Measurements from ENCODE around the gene DEAF1. TPM values are rescaled to one million over a fixed set of nuclear protein-coding genes. Genes with fewer than 3 reads are reported as not detected.
A peak's percentile ranks its signal among the peaks of the same experiment; 100 is the strongest.

DEAF1 gene
- total RNA-seq, 6 experiments from 2014 or later: 11.3 to 17.9 (median 14.0) TPM

GRCh38 chr11:620201-620600 is 74.8 kb downstream of the DEAF1 start:
- intact Hi-C loops (cut with DNase I): no loop called here
- DNase-seq (no peak), ATAC-seq (no peak)
- no peaks in the 10 kb centered on the region for H3K27me3 ChIP-seq
- H3K9me3 ChIP-seq: no peaks in the 10 kb centered on the region
- H3K36me3 ChIP-seq: no peaks in the 10 kb centered on the region
- TF ChIP-seq CTCF (IDR thresholded peaks at IDR 0.05): no peak
- TF ChIP-seq POLR2A (IDR thresholded peaks at IDR 0.05): no peak
- H3K4me3 ChIP-seq: no peak overlapping the region
- WGBS (ENCODE audit: insufficient coverage, low coverage, low lambda C conversion rate, missing lambda C conversion rate): 92% methylated on average over 2 of the region's 13 CpGs
- H3K4me1 ChIP-seq: peaks cover 0 to 16% (median 4%) of the 10 kb centered on the region in 4 donors
- no peak overlapping the region for H3K27ac ChIP-seq

GRCh38 chr11:619628-620050 is 75.4 kb downstream of the DEAF1 start:
- ATAC-seq: no peak

GRCh38 chr11:618856-619627 is 76.0 kb downstream of the DEAF1 start:
- TF ChIP-seq CTCF (IDR thresholded peaks at IDR 0.05) (no peak), POLR2A (IDR thresholded peaks at IDR 0.05) (no peak)
- no peaks in the 10 kb centered on the region for H3K9me3 ChIP-seq
- peaks cover 0 to 19% (median 8%) of the 10 kb centered on the region in 4 donors for H3K4me1 ChIP-seq
- no peak overlapping the region for H3K27ac ChIP-seq
- H3K27me3 ChIP-seq: no peaks in the 10 kb centered on the region
- WGBS (ENCODE audit: insufficient coverage, low coverage, low lambda C conversion rate, missing lambda C conversion rate): 100% methylated on average over 1 of the region's 24 CpGs
- DNase-seq (no peak), ATAC-seq (no peak)
- no peaks in the 10 kb centered on the region for H3K36me3 ChIP-seq
- H3K4me3 ChIP-seq: no peak overlapping the region
- intact Hi-C loops (cut with DNase I): no loop called here

More at GRCh38 chr11:619628-620050, 75.4 kb downstream of the DEAF1 start:
- intact Hi-C loops (cut with DNase I): no loop called here
- Histone ChIP-seq H3K4me3 (no peak overlapping the region), H3K36me3 (no peaks in the 10 kb centered on the region), H3K27me3 (no peaks in the 10 kb centered on the region), H3K27ac (no peak overlapping the region), H3K4me1 (peaks cover 0 to 19% (median 5%) of the 10 kb centered on the region in 4 donors), H3K9me3 (no peaks in the 10 kb centered on the region)
- WGBS (ENCODE audit: insufficient coverage, low coverage, low lambda C conversion rate, missing lambda C conversion rate): 100% methylated on average over 1 of the region's 22 CpGs
- TF ChIP-seq POLR2A (IDR thresholded peaks at IDR 0.05) (no peak), CTCF (IDR thresholded peaks at IDR 0.05) (no peak)
- peak in 1 of 3 donors; percentile 53 for DNase-seq

GRCh38 chr11:617912-618682 is 76.9 kb downstream of the DEAF1 start:
- H3K4me3 ChIP-seq: no peak overlapping the region
- intact Hi-C loops (cut with DNase I): no loop called here
- TF ChIP-seq CTCF (IDR thresholded peaks at IDR 0.05): no peak
- TF ChIP-seq POLR2A (IDR thresholded peaks at IDR 0.05): no peak
- peaks cover 0 to 26% (median 12%) of the 10 kb centered on the region in 4 donors for H3K4me1 ChIP-seq
- WGBS (ENCODE audit: insufficient coverage, low coverage, low lambda C conversion rate, missing lambda C conversion rate): 78% methylated on average over 7 of the region's 25 CpGs
- H3K27me3 ChIP-seq: no peaks in the 10 kb centered on the region
- peak in 2 of 3 donors; percentile 26 to 60 for DNase-seq
- peaks cover 0 to 2% (median 1%) of the 10 kb centered on the region in 4 donors for H3K36me3 ChIP-seq
- H3K27ac ChIP-seq: no peak overlapping the region
- no peak for ATAC-seq
- H3K9me3 ChIP-seq: no peaks in the 10 kb centered on the region

Measured in right lobe of liver (tissue), 6 donors.